Measurements from ENCODE around the gene DEPDC5.

Gene DEPDC5

GRCh38 chr22:31852691-31853421 lies 99.0 kb downstream of the DEPDC5 start:
- no peak for DNase-seq (ENCODE audit: low read depth)

- DNase-seq (ENCODE audit: low read depth), result no peak
Observed at GRCh38 chr22:31853736-31854495, 100.1 kb downstream of the DEPDC5 start.

- DNase-seq (ENCODE audit: low read depth), result no peak
Observed at GRCh38 chr22:31857247-31857646, 103.4 kb downstream of the DEPDC5 start.

- DNase-seq (ENCODE audit: low read depth), result no peak
Observed at GRCh38 chr22:31861226-31861840, 107.5 kb downstream of the DEPDC5 start.

DNA sequence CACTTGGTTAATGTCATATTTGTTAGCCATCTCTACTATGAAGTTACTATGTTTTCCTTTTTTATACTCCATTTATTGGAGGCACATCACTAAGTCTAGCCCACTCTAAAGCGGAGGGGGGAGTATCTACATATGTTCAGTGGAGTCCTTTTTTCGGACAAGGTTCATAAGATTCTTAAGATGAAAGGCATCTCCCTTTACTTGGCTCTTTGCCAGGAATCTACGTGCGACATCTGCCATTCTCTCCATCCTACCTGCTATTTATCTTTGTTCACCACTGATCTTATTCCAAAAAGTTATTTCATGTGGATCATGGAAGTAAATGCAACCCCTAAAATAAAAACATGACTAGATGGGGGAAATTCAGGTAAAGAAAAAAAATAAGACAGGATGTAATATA lies 113.1 kb downstream of the DEPDC5 start:
- DNase-seq (ENCODE audit: low read depth), result no peak

- no peak for DNase-seq (ENCODE audit: low read depth)
Observed at GRCh38 chr22:31867386-31868153, 113.8 kb downstream of the DEPDC5 start.

GRCh38 chr22:31869739-31870138 lies 115.9 kb downstream of the DEPDC5 start:
- DNase-seq (ENCODE audit: low read depth), result no peak

GRCh38 chr22:31870890-31871289 lies 117.1 kb downstream of the DEPDC5 start:
- no peak for DNase-seq (ENCODE audit: low read depth)

GRCh38 chr22:31871480-31871879 lies 117.7 kb downstream of the DEPDC5 start:
- DNase-seq (ENCODE audit: low read depth), result no peak

DNA sequence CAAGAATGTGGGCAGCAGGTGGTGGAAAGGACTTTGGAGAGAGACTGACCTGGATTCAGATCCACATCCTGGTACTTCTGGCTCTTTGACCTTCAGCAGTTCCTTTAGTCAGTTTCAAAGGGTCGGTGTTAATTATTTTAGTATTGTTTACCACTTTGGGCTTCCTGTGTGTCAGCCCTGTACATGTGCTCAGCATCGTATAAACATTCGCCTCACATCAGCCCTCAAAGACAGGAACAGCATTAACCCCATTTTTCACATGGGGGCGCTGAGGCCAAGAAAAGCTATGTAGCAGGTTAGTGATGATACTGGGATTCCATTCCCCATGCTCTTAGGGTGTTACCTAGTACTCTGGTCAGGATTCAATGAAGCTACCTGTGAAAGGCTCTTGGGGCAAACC lies 118.4 kb downstream of the DEPDC5 start:
- DNase-seq (ENCODE audit: low read depth), result no peak

DNA sequence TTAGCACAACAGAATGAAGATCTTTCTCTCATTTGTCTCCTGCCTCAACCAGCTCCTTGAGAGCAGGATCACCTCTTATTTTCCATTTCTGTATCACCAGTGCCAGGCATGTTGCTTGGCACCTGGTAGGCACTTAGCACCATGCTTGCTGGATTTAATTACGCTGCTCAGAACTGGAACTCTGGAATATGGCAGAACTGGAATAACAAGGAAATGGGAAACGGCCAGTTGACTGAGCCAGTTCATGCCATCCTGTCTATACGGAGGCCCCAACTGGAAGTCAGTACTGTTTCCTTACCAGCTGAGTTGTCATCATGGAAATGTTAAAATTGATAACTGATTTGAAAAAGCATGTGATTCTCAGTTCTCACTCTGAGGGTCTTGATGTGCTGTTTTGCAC lies 121.0 kb downstream of the DEPDC5 start:
- no peak for DNase-seq (ENCODE audit: low read depth)

DNA sequence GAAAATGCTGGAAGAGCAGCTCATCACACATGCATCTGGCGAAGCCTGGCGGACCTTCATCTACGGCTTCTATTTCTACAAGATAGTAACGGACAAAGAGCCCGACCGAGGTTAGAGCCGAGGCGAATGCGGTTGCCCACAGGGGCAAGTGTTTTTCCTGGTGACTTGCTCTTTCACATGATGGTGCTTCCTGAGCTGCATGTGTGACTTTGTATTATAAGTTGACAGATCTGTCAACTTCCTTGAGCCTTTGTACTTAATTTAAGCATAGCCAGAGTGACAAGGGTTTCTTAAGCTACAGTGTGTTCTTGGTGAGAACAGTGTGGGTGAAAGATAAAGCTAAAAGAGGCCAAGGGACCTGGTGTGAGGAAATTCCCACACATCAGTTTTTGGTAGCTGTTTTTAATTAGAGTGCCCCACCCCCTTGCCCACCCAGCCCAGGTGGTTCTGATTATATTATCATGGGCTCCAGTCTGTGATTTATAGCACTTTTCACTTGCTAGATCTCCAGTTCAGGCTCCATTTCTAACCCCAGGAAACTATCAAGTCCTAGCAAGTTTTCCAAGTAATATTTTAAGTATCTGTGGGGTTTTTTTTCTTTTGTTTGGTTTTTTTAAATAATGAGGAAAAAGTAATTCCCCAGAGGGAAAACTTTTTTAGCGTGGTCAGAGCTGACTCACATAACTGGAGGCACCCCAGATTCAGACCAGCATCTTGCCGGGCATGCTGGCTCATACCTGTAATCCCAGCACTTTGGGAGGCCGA lies 122.5 kb downstream of the DEPDC5 start:
- no peak for DNase-seq (ENCODE audit: low read depth)

GRCh38 chr22:31879585-31879984 lies 125.8 kb downstream of the DEPDC5 start:
- DNase-seq (ENCODE audit: low read depth), result no peak

- DNase-seq (ENCODE audit: low read depth), result no peak
Observed at GRCh38 chr22:31881200-31881599, 127.4 kb downstream of the DEPDC5 start.

DNA sequence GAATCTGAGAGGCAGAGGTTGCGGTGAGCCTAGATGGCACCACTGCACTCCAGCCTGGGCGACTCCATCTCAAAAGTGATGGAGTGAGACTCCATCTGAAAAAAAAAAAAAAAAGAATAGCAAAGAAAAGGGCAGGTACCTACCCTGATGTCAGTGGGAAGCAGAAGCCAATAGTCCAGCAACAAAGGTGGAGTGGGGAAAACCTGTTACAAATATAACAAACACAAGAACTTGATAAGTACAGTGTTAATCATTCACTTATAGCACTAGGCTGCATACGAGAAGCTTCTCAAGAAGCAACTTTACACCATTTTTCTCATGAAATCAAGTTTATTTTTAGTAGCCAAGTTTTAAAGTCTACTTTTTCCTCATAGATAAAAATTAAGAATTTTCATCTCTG lies 128.0 kb downstream of the DEPDC5 start:
- no peak for DNase-seq (ENCODE audit: low read depth)

DNA sequence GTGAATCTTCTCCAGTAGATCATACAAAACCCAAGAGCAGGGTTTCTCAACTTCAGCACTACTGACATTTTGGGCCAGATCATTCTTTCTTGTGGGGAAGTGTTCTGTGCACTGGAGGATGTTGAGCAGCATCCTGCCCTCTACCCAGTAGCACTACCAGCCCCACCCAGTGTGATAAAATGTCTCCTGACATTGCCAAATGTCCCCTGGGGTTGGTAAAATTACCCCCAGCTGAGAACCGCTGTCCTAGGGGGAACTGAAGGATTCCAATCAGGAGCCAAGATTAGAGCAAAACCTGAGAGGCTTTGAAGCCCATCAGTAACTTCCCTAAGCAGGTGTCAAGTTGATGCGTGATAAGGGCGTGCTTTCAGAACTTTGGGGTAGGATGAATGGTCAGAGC lies 129.2 kb downstream of the DEPDC5 start:
- DNase-seq (ENCODE audit: low read depth), result no peak

DNA sequence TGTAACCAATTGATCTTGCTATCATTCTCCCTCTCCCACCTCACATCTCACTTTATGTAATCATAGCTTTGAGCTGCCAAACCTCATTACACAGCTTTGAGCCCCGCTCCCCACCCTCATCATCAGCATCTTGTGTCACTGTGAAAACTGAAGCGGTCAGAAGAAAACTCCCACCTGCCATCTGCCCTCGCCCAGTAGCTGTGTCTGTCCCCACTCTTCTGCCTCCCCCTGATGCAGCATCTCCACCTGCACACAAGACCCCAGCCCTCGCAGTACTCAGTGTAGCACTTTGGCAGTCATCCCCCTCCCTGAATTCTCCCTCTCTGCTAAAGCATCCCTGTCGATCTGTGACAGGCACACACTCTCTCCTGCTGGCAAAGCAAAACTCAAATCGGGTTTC lies 130.2 kb downstream of the DEPDC5 start:
- no peak for DNase-seq (ENCODE audit: low read depth)

DNA sequence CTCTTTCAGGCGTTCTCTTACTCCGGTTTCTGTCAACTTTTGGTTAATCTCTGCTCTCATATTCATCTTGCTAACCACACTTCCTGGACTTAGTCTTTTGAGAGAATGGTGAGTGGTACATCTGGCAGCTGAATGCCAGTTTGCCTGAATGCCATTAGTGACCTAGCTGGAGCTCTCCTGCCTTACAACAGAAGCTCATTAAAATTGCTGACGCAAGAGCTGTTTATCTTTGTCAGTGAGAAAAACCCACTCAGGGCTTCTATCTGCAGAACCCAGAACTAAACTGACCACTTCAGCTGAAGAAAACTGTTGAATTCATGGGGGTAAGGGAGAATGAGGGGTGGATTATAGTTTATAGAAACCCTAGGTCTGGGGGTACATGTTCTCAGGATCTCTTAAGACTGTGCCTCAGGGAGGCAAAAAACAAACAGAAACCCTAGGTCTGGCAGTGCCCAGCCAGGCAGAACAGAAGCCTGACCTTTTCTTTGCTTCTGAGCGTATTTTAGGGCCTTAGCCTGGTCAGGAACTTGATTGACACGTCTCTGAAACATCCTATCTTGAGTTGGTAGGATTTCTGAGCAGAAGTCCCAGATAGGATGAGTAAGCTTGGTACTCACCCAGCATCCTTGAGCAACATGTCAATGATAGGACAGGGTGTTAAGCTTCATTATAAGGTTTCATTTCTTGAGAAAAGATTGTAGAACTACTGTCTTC lies 137.7 kb downstream of the DEPDC5 start:
- no peak for DNase-seq (ENCODE audit: low read depth)

DNA sequence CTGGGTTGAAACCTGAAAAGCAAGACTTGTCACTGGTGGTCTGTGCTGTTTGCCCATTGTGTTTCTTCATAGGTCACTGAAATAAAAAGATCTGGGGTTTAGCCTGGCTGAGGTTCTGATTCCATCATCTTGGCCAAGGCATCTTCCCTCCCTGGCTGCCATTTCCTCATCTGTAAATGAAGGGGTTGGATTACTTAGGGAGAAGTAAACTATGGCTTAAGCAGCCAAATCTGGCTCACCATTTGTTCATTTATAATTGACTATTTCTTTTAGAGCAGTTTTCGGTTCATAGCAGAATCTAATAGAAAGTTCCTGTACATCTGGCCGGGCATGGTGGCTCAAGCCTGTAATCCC lies 138.2 kb downstream of the DEPDC5 start:
- DNase-seq (ENCODE audit: low read depth), result no peak

GRCh38 chr22:31893460-31893859 lies 139.6 kb downstream of the DEPDC5 start:
- DNase-seq (ENCODE audit: low read depth), result no peak

Measured in activated T-helper 1 cell treated with Interleukin-2 at 50 U/mL for 16 hours (primary cell).